Right ventricle myocardium inferior (tissue), 1 donor: ENCODE measurements around the gene METTL16. TPM values are rescaled to one million over a fixed set of nuclear protein-coding genes. Genes with fewer than 3 reads are reported as not detected.
A peak's percentile ranks its signal among the peaks of the same experiment; 100 is the strongest.

Experiments used
- ATAC-seq: fragments of 200-7000 bp; cut with Tn5 transposase; one replicate; pipeline ENCODE4 v1.9.1; 2020; ENCODE audit warnings: mild to moderate bottlenecking, moderate library complexity
- DNase-seq: peaks from one replicate; pipeline ENCODE4 v3.0.0; 2021; ENCODE audit errors: missing footprints
- intact Hi-C: fragments of 100-400 bp; cut with DNase I; formaldehyde crosslinking; loops from one replicate; pipeline ENCODE4 v1.11.0; 2022
- total RNA-seq: library from RNA; stranded (reverse); fragmentation: NEBNext Ultra II Directional; extraction: Animal tissue kit (Norgen Biotek cat#: 25700); gene quantifications from one replicate; pipeline ENCODE4 v1.2.1, GENCODE V29; 2021
- donor health status: DM: no; HTN: yes; CAD: no; lungs with severe emphysema.

The METTL16 gene
- total RNA-seq, 1 donor from 2014 or later = 20.1 TPM

DNA sequence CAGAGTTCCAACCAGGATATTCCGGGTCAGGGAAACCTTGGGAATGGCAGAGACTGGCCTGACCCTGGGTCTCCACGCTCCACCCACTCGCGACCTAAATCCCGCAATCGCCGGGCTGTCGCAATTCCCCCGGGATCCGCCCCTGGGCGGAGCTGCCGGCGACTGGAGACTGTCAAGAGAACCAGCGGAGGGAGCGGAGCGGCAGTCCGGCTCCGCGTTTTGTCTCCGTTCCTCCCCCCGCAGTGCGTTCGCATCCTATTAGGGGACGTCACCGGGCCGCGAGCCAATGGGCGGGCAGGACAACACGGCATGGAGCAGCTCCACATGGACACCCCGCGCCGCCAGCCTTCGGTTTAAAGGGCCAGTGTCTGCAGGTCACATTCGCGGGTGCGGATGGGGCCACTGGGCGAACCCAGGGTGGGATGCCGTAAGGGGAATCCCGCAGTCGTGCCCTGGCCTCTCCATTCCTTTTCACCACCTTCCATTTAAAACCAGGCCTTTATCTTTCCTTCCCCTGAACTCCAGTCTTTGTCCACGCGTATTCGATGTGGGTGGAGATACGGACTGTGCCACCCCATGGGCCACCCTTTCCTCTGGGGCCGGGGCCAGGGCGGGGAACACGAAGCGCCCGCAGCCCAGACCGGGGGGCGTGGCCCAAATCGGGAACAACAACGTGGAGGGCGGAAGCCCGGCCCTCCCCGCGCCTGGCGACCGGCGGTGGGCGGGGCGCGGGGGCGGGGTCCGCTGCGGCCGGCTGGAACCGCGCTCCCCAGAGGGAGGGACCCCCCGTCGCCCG is 110.1 kb downstream of the METTL16 start:
- intact Hi-C loops = loop anchor here (1.0 to 5.0 kb wide), 3 partner anchors 8 to 311 kb away; partner anchors contain the start of genes CLUH, SGSM2 and TSR1

DNA sequence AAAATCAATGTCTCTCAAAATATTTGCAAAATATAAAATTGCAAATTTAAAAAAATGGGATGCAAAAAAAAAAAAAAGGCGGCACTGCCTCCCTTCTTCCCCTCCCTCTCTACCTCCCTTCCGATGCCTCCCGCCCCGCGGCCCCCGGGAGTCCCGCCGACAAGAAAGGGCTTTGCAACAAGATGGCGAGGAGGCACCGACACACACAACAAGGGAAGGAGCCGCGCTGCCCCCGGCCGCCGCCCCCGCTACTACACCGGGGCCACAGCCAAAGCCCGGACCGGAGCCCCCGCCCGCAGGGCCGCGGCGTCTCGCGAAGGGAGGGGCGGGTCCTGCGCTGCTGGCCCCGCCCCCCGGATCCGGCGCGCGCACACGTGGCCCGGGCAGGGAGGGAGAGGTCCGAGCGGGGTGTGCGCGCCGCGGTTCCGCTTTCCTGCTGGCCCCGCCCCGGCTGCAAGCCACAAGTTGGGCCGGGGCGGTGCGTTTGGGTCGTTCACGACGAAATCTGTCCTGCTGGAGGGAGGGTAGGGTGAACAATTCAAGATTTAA is 110.7 kb downstream of the METTL16 start, which contains the start of gene MNT:
Gene MNT (minus strand): TSS at position 184 of the 549 bp plus-strand sequence. CDS start 348 bp downstream, outside the sequence.
- intact Hi-C loops = loop anchor here (1.0 to 5.0 kb wide), 3 partner anchors 8 to 311 kb away; partner anchors contain the start of genes CLUH, SGSM2 and TSR1
- ATAC-seq (peak; percentile 68), DNase-seq (peak; percentile 98)

More for the DNA sequence above, 110.1 kb downstream of the METTL16 start:
- DNase-seq (peak; percentile 100), ATAC-seq (peak; percentile 71)

DNA sequence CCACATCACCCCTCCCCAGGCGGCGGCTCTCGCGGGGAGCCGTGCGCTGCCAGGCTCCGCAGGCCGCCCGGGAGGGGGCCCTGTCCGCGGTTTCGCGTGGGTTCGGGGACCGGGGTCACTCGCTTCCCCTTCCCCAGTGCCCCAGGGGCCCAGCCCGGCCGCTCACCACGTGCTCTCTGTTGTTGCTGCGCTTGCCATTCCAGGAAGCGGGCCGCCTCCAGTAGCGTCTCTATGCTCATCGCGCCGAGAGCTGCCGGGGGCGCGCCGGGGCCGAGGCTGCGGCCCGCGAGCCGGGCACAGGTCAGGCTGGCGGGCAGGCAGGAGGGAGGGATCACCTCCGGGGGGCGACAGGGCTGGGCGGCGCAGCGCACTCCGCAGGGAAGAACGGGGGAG is 111.2 kb downstream of the METTL16 start:
- intact Hi-C loops = loop anchor here (5.0 kb wide), 2 partner anchors 63 to 312 kb away; partner anchors contain the start of genes CLUH, SGSM2 and TSR1
- DNase-seq (no peak), ATAC-seq (no peak)

DNA sequence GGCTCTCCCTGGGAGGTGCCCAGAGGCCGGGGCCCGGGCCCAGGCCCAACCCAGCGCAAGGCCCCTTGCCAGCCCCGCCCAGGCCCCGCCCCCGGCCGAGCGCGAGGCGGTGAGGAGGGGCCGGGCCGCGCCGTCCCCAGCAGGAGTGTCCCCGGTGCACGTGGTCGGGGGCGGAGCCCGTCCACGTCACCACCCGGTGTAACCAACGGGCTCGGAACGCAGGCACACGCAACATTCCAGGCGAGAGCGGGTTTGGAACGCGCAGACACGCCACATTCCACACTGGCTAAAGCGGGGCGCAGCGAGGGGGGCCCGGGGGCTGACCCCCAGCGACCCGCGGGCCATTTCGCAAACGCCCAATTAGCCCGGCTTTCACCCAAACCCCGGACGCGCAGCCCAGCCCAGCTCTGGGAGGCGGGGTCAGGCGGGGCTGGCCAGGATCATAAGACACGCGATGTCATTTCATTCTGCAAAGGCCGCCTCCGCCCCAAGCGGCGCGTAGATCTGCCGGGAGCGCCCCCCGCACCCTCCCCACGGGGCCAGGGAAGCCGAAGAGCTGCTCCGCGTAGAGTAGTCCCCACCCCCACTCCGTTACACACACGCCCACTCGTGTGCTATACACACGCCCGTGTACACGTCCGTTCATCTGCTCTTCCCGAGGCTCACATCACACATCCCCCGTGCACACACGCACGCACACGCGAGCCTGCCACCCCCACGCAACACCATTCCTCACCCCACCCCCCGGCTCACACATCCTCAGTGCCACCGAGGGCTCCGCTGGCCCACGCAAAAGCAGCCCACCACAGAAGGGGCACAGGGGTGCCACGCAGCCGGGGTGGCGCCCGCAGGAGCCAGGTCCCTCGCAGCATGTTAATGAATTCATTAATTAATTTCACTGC is 111.9 kb downstream of the METTL16 start:
- DNase-seq (peak; percentile 99), ATAC-seq (peak; percentile 72)
- intact Hi-C loops = loop anchor here (5.0 kb wide), 2 partner anchors 63 to 312 kb away; partner anchors contain the start of genes CLUH, SGSM2 and TSR1

DNA sequence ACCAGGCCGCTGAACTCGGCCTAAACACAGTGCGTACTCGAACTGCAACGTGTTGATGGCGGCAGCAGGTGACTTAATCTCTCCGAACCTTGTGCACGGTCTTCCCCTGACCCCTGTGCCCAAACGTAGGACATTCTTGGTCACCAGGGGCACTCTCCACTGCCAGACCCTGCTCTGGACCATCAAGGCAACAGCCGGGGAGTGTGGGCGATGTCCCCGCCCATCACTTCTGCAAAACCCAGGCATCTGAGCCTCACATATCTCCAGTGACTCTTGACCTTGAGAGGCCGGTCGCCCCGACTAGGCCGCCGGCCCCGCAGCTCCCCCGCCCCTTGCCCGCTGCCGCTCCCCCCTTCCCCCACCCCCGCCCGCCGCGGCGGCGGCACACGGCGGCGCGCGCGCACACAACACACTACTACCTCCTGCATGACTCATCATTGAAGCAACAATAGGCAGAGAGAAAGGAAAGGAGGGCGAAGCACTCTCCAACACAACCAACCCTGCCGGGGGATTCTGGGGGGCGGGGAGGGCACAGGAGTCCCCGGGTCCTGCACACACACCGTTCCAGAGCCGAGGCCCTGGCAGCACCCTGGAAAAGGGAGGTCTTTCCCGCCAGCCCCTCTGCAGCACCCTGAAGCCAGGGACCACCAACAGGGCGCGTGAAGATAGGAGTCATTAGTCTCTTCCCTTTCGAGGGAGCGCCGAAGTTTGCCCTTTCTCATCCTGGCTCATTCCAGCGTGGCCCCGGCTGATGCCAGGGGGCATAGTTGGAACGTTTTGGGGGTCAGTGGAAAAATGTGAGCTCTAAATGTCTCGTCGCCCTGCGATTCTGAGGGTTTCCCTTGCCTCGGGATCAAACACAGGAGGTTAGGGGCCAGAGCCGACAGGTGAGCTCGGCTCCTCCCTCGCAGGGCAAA is 112.8 kb downstream of the METTL16 start:
- peak; percentile 80 for DNase-seq
- intact Hi-C loops = no loop called here
- no peak for ATAC-seq

DNA sequence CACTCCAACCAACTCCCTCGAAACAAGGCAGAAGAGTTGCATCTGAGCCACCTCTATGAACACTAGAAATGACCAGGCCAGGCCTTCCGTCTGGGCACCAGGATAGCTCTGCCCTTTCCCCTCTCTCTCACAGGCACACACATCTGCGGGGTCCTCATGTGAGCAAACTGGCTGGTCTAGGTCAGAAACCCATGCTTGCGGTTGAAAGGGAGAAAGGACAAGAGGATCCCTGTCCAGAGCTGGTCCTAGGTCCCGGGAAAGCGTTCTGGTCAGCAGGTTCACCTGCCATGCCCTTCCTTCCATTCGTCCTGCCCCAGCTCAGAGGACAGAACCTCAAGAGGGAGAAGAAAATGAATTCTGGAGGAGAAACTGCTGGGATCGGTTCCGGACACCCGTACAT is 113.5 kb downstream of the METTL16 start:
- DNase-seq = no peak
- intact Hi-C loops = no loop called here

DNA sequence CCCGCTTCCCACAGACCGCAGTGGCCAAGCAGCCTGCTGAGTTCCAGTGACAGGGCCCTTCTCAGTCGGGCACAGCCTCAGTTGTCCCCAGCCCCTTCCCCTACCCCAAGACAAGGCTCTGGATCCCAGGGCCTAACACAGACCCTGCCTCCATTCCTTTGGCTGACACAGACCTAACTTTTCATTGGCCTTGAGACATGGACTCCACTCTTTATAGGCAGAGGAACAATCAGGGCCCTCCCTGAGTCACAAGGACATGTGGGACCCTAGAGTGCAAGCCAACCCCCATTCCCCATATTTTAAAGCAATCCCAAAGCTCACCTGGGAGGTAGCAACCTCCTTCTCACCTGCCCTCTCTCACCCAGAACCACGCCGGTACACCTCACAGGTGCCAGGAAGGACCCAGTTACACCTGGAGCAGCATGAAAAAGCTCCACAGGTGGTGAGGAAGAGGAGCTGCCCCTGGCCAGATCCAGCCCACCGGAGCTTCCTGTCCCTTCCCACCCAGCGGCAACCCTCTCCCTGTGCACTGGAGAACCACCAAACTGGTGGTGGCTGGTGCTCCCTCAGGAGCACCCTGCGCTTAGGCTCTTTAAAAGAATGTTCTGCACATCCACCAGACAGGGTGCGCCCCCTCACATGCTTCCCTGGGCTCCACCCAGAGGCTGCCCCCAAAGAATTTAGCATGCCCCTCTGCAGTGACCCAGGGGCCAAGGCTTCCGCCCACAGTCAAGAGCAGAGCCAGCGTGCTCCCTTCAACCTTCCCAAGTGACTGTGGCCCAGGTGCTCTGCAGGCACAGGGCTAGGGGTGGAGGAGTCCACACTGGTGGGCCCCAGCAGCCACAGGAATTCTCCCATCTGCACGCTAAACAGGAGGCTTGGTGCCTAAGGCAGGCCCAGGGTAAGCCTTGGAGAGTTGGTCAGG is 114.2 kb downstream of the METTL16 start:
- intact Hi-C loops = no loop called here
- DNase-seq (no peak), ATAC-seq (no peak)

More for the DNA sequence above, 113.5 kb downstream of the METTL16 start:
- no peak for ATAC-seq

DNA sequence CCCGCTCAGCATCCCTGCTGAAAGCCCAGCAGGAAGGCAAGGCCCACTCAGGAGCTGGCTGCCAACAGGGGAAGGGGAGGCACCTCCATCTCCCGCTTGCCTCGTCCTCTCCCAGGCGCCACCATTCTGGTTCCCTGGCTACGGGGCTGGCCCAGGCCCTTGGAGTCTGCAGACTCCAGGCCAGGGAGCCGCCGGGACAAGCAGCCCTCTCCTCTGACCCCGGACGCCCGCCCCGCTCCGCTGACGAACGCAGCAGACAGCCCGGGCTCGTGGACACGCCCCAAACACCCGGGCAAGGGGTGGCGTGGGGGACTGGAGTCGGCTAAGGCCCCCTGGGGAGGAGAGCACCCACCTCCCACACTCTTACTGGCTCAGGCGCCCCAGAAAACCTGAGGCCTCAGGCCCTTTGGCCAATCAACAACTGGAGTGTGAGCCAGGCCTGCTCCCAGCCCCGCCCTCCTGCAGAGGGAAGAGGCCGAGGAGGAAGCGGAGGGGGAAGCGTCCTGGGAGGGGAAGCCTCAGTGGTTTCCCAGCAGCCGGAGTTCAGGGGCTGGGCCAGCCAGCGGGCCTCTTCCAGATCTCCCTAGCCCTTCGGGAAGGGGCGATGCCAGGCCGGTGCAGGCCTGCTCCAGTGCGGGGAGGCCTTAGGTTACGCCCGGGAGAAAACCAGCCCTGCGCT is 115.0 kb downstream of the METTL16 start:
- intact Hi-C loops = no loop called here
- ATAC-seq = peak; percentile 34
- DNase-seq = peak; percentile 98

DNA sequence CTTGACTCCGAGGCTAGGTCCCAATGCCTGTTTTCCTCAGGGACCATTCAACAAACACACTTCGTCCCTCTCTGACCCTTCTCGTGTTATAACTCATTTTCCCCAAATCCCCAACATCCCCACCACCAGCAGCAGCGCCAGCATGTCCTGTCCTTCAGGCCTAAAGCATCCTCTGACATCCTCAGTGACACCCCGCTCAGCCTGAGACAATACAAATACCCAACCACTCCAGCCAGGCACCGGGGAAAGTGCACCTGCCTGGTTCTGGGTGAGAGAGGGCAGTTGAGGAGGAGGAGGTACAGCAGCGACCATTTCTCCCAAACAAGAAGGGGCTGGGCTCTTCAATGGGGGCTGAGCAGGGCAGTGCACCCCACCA is 115.5 kb downstream of the METTL16 start:
- intact Hi-C loops = no loop called here
- ATAC-seq (no peak), DNase-seq (no peak)

DNA sequence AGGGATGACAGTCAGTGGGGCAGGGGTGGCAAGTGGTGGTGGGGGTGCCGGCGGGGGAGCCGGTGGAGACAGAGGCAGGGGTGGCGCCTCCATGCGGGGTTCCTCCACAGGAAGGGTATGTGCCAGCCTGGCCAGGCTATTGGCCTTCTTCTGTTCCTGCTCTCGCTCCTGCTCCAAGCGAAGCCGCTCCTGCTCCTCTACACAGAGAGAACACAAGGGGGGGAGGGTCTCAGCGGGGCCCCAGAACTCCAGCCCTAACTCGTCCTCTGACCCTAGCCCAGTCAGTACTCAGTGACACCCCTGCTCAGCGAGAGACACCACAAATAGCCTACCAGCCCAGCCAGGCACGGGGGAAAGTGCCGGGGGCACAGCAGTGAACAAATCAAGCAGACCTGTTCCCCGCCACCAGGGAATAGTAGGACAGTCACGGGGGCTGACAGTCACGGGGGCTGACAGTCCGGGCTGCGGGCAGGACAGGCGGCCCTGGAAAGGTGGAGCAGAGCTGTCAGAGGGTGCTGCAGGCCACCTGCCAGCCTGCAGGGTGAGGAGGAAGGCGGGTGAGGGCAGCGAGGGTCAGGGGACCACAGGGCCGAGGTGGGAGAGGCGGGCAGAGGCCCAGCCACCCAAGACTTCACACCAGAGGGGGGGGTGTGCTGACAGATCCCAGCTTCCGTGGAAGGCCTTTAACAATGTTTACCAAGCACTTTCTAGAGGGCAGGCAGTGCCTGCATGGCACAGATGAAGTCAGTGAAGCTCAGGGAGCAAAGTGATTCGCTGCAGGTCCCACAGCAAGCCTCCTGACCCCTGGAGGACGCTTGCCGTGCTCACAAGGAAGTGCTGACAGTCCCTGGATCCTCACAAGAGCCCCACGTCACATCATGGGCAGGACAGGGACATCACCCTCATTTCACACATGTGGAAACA is 116.2 kb downstream of the METTL16 start:
- ATAC-seq = no peak
- peak; percentile 70 for DNase-seq
- intact Hi-C loops = no loop called here

DNA sequence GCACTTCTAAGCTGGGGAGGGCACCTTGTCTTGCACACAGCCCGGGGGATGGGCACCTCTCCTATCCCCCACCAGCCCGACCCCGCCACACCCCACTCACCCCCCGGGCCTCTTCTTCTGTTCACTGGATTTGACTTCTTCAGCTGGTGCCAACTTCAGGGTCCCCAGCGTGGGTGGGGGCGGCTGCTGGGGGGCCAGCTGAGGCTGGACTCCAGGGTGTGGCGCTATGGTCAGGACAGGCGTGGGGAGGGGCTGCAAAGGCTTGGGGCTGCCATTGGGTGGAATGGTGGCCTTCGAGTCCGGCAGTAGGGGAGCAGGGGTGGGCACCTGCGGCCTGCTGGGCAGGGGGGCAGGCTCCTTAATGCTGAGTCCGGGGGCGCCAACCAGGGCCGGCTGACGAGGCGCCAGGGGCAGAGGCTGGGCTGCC is 116.9 kb downstream of the METTL16 start:
- no peak for DNase-seq
- intact Hi-C loops = no loop called here
- no peak for ATAC-seq

DNA sequence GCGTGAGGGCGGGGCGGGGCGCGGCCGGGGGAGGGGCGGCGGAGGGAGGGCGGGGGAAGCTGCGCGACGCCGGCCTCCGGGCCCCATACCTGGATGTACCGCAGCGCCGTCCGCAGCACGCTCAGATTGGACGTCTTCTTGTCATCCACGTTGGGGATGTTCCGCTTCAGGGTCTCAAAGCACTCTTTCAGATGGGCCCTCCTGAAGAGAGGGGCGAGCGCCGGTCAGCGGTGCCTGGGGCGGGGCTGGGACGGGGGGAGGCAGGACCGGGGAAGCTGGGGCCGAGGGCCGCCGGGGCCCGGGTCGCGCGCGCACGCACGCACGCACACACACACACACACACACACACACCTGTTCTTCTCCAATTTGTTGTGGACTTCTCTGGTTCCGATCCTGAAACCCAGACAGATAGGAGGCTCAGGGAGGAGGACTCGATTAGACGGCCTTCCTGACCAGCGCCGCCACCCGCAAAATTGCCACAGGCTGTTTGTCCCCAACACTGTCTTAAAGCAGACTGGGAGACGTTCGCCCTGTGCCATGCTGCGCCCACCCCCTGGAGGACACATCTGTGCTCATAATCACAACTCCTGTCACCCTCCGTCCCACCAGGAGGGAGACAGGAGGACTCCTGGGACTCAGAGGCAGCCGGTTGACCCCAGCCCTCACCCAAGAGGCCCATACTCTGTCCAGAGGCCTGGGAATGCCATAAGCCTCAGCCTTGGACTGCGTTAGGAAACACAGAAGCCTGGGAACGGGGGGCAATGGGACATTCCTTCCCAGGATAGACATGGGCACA is 117.5 kb downstream of the METTL16 start:
- DNase-seq = no peak
- no peak for ATAC-seq
- intact Hi-C loops = loop anchor here (1.0 kb wide), 1 partner anchor 7 kb away; the partner anchor contains the start of gene MNT

DNA sequence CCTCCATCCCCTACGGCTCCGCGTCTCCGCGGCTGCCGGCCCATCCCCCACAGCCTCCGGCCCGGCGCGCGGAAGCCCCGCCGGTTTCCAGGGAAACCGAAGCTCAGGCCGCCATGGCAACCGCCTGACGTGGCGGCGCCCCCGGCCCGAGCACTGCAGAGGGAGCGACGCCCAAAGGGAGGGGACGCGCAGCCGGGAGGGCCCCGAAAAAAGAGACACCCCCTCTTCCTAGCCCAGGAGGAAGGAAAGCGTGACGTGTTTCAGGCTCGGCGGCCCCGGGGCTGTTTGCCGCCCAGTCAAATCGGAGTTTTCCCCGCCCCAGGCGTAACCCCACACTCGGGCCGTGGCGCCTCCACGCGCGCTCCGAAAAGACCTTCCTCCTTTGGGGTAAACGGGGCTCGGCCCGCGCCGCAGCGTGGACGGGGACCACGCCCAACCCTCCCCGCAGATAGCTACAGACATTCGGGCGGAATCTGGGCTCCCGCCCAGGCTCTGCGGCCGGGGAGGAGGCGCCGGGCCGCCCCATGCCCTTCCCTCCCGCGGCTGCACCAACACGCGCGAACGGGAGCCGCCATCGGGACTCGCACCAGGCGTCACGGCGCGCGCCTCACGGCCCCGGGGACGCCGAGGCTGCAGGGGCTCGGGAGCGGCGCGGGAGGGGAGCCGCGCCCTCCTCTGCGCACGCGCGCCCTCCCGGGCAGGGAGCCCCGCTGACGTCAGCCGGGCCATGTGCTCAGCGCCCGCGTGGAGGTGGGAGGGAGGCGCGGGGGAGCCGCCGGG is 118.3 kb downstream of the METTL16 start:
- intact Hi-C loops = loop anchor here (1.0 kb wide), 1 partner anchor 8 kb away; the partner anchor contains the start of gene MNT
- DNase-seq (peak; percentile 96), ATAC-seq (peak; percentile 56)
